Fibroblast of skin of right biceps (primary cell): ENCODE results near the gene IL4I1.

Experiments used
- DNase-seq: peaks from one replicate; pipeline ENCODE4 v3.0.0-alpha.2; 2013

Gene IL4I1

DNA sequence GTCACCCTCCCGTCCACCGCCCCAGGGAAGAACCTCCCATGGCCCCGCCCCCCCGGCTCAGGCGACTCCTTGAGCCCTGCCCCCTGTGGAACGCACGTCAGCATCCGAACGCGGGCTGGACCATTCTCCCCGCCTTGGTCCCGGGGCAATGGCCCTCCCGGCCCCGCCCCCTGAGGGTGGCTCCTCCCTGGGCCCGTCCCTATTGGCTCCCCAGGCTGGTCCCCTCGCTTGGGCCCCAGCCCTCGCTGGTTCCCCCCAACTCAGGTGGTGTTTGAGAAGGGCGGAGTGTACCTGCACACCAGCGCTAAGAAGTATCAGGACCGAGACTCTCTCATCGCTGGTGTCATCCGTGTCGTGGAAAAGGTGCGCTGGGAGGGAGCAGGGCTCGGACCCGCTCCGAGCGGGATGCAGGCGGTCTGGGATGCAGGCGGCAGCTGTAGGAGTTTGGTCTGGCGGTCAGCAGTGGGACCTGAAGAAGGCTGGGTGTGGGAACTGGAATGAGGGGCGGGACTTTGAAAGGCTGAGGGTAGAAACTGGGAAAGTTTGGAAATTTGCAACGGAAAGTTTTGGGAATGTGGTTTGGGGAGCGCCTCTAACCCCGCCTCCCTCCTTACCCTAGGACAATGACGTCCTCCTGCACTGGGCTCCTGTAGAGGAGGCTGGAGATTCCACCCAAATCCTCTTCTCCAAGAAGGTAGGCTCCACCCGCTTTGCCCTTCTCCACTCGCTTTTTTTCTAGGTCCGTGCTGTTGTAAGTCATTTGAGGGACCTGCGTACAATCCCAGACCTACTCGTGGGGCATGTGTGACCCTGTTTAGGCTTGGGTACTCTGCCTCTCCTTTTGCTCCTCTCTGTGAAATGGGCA, 18.6 kb downstream of the IL4I1 start:
- peak; percentile 98 for DNase-seq

DNA sequence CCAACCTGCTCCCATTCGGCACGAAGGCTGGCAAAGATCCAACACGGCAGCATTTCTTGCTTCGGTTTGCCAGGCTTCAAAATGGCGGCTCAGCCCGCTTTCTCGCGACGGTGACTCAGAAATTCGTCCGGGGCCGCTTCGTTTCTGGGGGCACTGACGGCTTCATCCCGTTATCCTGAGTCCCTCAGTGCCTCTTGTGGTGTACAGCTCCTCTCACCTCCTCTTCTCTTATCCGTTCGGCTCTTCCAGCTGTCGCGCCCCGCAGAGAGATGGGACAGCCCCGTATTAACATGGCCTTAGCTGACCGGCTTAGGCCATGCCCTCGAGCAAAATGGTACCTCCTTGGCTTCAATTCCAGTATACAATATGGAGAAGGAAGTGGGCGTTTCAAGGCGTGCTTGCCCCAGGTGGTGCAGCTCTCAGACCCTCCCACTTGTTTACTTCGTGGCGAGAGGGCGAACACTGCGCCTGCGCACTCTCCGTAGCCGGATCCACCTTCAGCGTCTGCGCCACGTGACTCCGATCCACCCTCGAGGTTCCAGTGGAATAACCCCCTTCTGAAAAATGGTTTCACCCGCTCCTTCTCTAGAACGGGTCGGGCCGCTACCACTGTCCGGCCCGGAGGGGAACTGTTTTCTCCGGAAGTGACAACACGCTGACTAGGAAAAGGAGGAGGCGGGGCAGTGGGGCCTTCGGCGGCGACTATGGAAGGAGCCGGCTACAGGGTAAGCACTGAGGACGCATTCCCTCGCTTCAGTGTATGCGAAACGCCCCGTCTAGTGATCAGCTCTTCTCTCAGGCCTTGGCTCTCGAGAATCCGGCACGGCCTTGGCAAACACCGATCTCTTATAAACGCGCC, 19.4 kb downstream of the IL4I1 start, which contains the start of the genes AKT1S1 and TBC1D17:
Gene AKT1S1, minus strand, starts transcription at position 336 of the 859 bp plus-strand sequence. CDS start 4,060 bp downstream, outside the sequence.
Gene TBC1D17, plus strand, starts transcription at position 683 of the 859 bp plus-strand sequence. Its CDS starts 22 bp downstream, at position 705.
- peak; percentile 100 for DNase-seq

DNA sequence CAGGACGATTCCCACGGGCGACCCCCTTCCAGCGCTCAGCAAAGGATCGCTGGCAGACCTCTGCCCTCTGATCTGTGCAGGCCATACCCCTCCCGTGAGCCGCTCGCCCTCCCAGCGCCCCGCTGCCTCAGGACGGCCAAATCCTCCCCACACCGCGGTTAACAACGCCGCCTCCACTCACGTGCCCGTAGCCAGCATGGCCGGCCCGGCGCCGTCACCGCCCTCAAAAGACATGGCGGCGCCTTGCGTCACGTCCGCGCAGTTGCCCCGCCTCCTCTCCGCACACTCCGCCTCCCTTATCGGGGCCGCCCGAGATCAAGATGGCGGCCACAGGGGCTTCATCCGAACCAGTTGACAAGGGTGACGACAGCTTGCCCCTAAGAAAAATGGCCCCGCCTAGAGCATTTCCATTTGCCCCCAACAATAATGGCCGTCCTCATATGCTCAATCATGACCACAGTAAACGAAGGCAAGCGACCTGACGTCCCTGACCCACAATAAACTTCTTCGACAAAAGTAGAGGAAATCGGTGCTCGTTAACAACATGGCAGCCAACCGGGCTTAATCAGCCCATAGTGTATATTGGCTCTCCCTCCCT, 20.2 kb downstream of the IL4I1 start:
- DNase-seq = peak; percentile 99

GRCh38 chr19:49875857-49876421, 20.7 kb downstream of the IL4I1 start:
- peak; percentile 51 for DNase-seq

DNA sequence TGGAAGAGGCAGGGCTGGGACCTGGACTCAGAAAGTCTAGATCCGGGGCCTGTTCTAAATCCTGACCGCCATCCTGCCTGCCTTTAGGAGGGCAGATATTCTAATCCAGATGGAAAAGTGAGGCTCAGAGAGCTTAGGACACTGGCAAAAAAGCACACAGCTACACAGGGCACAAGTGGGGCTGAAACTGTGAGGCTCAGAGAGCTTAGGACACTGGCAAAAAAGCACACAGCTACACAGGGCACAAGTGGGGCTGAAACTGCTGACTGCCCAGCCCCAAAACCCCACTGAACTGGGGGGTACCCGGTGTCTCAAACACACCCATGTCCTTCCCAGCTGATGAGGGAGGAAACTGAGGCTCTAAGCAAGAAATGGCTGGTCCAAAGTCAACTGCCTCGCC, 21.5 kb downstream of the IL4I1 start:
- DNase-seq = no peak

- DNase-seq = no peak
Observed at GRCh38 chr19:49874503-49875157, 22.1 kb downstream of the IL4I1 start.

DNA sequence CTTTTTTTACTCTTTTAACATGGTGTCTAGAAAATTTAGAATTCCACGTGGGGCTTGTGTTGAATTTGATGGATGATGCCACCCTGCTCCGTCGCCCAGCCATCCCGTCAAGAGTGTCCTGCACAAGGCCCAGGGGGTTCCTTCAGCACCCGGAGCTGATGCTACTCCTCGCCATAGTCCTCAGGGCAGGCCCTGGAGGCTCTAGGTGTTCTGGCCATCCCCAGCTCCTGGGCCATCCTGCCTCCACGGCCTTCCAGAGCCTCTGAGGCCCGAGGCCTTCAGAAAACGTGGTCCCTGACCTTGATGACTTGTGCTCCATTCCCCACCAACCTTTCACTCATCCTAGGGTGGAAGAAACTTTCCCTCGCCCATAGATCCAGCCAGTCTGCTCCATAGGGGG, 22.9 kb downstream of the IL4I1 start:
- no peak for DNase-seq

DNA sequence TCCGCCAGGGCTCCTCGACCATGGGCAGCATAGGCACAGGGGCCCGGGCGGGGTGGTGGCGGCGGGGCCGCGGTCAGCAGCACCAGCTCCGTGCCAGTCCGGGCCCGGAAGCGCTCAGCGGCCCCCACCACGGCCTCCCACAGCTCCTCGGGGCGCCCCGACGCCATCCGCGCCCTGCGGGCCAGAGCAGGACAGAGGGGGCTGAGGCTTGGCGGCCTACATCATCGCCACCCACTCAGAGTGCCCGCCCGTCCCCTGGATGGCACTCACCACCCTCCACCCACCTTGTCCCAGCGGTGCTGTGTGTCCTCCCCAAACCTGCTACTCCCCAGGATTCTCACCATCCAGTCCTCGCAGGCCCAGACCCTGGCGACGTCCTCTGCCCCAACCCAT, 23.6 kb downstream of the IL4I1 start:
- no peak for DNase-seq

- no peak for DNase-seq
Observed at GRCh38 chr19:49872245-49873128, 24.2 kb downstream of the IL4I1 start.

DNA sequence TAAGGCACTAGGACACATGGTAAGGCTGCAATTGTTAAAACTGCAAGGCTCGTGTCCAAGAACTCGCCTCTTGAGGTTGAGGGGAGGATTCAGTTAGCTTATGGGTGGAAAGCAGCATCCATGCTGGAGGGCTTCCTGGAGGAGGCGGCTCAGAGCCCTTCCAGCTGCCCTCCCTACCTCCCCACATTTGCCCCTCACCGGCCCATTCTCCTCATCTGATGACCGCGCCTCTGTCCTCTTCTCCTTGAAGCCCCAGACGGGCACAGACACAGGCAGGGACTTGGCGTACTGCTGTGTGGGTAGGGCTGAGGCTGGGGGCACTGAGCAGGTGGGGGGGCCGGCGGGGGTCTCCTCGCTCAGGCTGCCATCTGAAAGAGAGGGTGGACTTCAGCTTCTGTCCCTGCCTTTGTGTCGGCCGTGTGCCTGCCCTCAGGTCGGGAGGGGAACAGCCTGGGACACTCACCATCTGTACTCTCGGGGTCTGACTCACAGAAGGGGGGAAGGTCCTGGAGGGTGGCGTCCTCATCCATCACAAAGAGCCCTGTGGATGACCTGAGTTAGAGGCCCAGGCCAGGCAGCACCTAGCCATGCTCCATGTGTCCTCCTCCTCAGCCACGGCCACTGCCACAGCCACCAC, 25.2 kb downstream of the IL4I1 start:
- no peak for DNase-seq

GRCh38 chr19:49870309-49870901, 26.3 kb downstream of the IL4I1 start:
- DNase-seq = no peak

GRCh38 chr19:49869484-49870308, 27.0 kb downstream of the IL4I1 start:
- DNase-seq = peak; percentile 100

DNA sequence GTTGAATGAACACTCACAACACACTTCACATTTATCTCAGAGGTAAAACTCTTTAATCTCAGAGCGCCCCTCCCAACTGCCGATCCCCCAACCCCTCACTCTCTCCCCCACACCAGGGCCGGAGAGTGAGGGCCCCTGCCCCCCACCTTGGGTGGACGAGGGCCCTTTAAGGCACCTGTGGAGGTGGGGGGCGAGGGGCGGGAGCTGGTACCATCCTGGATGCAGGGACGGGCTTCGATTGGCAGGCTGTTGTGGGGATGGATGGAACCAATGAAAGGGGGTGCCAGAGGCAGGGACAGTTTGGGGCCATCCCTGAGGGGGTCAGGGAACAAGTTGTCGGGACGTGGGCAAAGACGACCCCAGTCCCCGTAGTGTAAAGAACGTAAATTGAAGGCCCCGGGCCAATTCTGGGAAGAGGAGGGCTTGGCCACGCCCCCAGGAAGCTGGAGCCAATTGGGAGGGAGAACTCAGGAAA, 27.6 kb downstream of the IL4I1 start:
- DNase-seq = no peak

DNA sequence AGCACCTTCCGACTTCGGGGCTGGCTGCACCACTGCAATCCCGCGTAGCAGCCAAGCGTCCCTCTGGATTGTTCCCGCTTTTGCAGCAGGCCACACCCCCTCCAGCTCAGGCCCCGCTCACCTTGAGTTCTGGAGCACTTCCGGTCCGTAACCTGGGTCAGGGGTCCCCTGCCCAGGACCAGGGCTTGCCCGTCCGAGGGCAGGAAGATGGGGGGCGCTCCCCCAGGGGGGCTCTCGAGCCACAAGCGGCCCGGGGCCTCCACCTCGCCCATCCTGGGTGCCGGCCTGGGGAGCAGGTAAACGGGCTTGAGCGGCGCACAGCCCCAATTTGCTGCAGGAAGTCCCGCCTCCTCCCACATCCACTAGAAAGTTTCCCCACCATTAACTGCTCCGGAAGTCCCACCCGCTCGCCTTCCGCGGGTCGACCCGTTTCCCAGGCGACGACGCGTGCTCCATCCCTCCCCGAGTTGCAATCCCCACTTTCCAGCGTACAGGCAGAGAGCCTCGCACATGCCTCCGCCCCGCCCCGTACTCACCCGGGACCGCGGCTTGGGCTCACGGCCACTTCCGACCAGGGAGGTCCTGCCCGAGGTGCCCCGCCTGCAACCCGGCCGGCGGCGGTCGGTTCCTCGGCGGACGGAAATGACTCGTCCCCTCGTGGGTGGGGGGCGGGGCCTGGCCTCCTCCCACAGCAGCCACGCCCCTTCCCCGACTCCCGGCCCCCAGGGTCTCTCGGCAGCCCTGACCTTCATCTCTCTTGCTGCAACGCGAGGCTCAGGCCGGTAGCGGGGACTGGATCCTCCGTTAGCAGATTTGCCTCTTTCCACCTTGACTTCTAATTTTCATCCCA, 29.5 kb downstream of the IL4I1 start, which contains the start of gene PNKP:
Gene PNKP, minus strand, starts transcription at position 644 of the 850 bp plus-strand sequence. Its CDS starts 372 bp downstream, at position 272.
- DNase-seq = peak; percentile 88

- no peak for DNase-seq
Observed at GRCh38 chr19:49864890-49865289, 31.8 kb downstream of the IL4I1 start.

DNA sequence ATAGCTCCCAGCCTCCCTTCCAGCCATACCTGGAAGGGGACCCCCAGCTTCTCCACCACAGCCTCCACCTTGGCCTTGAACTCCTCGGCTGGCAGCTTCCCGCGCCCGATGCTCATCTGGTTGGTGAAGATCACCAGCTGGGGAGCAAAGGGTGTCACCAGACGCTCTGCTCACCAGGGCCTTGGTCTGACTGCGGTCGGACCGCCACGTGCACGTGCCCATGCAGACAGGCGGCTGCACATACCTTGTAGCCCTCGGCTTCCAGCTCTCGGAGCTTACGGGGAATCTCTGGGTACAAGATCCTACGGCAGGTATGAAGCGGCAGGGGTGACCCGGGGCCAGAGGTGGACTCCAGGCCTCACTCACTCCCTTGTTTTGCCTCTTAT, 32.8 kb downstream of the IL4I1 start:
- DNase-seq = no peak

DNA sequence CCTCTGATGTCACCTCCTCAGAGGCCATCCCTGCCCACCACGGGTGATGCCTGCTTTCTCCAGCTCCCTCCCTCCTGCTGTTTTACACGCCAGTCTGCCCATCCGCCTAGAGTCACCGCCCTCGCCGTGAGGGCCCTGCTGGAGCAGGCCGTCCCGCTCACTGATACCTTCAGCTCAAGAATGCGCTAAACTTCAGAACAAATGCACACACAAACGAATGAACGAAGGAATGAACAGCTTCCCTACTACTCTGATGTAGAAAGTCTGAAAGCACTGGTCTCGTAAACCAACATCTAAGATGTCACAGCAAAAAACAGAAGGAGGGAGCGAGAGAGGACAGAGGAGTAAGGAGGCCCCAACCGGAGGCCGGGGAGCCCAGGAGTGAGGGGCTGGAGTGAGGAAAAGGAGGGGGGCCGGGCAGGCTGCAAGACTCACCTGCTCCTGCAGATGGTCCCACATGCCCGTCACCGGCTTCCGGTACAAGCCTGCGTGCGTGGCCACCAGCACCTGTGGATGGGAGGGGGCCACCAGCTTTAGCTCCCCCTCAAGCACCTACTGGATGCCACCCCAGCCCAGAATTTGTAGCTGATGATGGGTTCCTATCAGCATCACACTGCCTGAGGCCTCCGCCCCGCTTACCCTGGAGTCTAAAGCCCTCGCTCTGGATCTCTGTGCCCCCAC, 33.3 kb downstream of the IL4I1 start:
- DNase-seq = no peak
